Left ventricle myocardium superior (tissue), 1 donor: ENCODE measurements around the gene FGFR4. TPM values are rescaled to one million over a fixed set of nuclear protein-coding genes. Genes with fewer than 3 reads are reported as not detected.

Experiments
- ATAC-seq: fragments of 200-7000 bp; cut with Tn5 transposase; one replicate; pipeline ENCODE4 v1.9.1; 2020; ENCODE audit warnings: mild to moderate bottlenecking, moderate library complexity
- DNase-seq: peaks from one replicate; pipeline ENCODE4 v3.0.0-alpha.2; 2020
- intact Hi-C: fragments of 100-400 bp; cut with micrococcal nuclease; formaldehyde crosslinking; loops from one replicate; pipeline ENCODE4 v1.11.0; 2022
- total RNA-seq: library from RNA; stranded (reverse); fragmentation: NEBNext Ultra II Directional; extraction: Animal tissue kit (Norgen Biotek cat#: 25700); gene quantifications from one replicate; pipeline ENCODE4 v1.2.1, GENCODE V29; 2021
- donor health status: DM: no; HTN: yes; CAD: no; lungs with severe emphysema.

FGFR4 gene
- total RNA-seq, 1 donor from 2014 or later, result 1.4 TPM

GRCh38 chr5:177098120-177098469, 11.4 kb downstream of the FGFR4 start:
- ATAC-seq (no peak), DNase-seq (no peak)
- intact Hi-C loops, result no loop called here

- DNase-seq (peak; percentile 68), ATAC-seq (peak; percentile 38)
- intact Hi-C loops, result no loop called here
These were observed 11.9 kb downstream of the FGFR4 start for GRCh38 chr5:177098470-177099141.

DNA sequence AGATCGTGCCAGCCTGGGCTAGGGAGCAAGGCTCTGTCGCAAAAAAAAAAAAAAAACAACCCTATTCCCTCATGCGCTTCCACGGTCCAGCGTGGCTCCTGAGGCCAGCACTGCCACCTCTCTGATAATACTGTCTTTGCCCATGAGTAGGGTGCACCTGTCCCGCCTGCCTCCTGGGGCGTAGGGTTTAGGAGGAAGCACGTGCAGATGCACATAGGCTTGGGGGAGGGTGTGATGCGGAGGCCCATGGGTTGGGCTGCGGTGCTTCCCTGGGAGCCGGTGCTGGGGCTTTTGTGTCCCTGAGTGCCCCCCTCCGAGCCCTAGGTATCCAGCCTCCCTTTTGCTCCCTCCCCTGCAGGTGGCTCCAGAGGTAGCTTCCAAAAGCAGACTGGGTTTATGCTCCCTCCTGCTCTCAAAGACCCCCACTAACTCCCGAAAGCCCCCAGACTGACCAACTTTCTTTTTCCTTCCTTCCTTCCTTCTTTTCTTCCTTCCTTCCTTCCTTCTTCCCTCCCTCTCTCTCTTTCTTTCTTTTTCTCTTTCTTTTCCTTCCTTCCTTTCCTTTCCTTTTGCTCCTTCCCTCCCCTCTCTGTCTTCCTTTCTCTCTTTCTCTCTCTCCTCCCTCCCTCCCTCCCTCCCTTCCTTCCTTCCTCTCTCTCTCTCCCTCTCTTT, 12.8 kb downstream of the FGFR4 start:
- DNase-seq (no peak), ATAC-seq (no peak)
- intact Hi-C loops, result no loop called here

- intact Hi-C loops, result no loop called here
- no peak for DNase-seq
- no peak for ATAC-seq
These were observed 14.0 kb downstream of the FGFR4 start for GRCh38 chr5:177100714-177101121.

GRCh38 chr5:177103523-177104253, 17.0 kb downstream of the FGFR4 start:
- intact Hi-C loops, result no loop called here
- ATAC-seq (no peak), DNase-seq (no peak)

- intact Hi-C loops, result no loop called here
- ATAC-seq (no peak), DNase-seq (no peak)
These were observed 19.2 kb downstream of the FGFR4 start for GRCh38 chr5:177105691-177106476.

- DNase-seq (no peak), ATAC-seq (no peak)
- intact Hi-C loops, result no loop called here
These were observed 20.4 kb downstream of the FGFR4 start for GRCh38 chr5:177107159-177107558.

DNA sequence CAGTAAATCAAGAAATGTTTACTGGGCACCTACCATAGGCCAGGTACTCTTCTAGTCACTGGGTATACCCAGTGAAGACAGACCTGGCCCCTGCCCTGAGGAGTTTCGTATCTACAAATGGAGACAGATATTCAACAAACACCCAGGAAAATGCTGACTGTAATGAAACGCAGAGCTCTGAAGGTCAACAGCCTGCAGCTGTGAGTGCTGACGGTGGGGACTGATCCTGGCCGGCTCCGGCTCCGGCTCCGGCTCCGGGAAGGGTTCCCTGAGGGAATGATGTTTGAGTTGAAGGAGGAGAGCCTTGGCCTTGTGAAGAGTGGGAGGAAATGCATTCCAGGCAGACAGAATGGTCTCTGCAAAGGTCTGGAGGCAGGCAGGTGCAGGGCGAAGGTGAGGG, 23.1 kb downstream of the FGFR4 start:
- DNase-seq (no peak), ATAC-seq (peak; percentile 60)
- intact Hi-C loops, result no loop called here

GRCh38 chr5:177111720-177112394, 25.1 kb downstream of the FGFR4 start:
- peak; percentile 75 for DNase-seq
- ATAC-seq, result peak; percentile 33
- intact Hi-C loops, result no loop called here

GRCh38 chr5:177112589-177113220, 26.0 kb downstream of the FGFR4 start:
- ATAC-seq (no peak), DNase-seq (no peak)
- intact Hi-C loops, result no loop called here

GRCh38 chr5:177113566-177114424, 27.1 kb downstream of the FGFR4 start:
- ATAC-seq, result peak; percentile 57
- intact Hi-C loops, result no loop called here
- peak; percentile 84 for DNase-seq

DNA sequence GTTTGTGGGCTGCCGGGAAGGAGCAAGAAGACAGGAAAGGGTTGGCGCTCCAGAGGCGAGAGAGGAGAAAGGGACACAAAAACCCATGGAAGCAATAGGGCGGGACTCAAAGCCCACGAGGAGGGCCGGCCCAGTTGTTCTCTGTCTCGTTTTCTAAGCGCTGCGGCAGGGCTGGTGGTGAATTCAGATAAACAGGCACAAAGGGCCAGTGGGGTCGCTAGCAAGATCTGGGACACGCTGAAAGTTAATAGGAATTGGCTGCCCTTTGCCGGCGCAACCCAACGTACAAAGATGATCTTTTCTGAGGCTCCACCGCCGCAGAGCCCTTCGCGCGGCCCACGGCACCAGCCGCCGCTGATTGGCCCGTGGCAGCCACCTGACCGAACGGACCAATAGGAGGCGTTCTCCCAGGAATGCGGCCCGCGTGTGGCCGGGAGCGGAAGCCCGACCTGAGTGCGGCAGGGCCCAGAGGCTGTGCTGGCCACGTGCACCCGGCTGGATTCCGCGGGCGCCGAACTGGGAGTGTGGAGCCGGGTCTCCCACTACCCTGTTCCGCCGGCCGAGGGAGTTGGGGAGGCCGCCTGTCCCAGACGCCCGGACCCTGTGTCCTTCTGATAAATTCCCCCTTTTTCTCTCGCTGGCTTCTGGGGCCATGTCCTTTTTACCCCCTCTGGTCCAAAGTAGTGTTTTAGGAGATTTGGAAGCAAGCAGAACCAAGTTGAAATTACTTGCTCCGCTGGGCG, 30.1 kb downstream of the FGFR4 start:
- intact Hi-C loops, result no loop called here
- ATAC-seq, result peak; percentile 97

GRCh38 chr5:177117441-177118045, 30.8 kb downstream of the FGFR4 start:
- DNase-seq, result no peak
- intact Hi-C loops, result no loop called here
- no peak for ATAC-seq

More for the DNA sequence above, 30.1 kb downstream of the FGFR4 start:
- peak; percentile 93 for DNase-seq

DNA sequence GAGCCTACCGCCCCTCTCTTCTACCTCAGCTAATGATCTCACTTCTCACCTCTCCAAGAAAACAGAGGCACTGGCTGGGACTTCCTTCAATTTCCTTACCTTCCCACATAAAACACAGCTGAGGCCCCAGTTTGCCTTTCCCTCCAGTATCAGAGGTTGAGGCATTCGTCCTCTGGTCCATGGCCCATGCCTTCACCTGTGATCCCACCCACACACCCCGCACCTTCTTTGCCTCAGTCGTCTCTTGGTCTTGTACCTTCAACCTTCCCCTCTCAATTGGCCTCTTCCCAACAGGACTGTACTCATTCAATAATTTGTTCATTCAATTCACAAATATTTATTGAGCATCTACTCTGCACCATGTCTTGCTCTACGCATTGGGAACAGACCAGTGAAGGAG, 35.9 kb downstream of the FGFR4 start:
- ATAC-seq, result no peak
- intact Hi-C loops, result no loop called here
- DNase-seq, result no peak

GRCh38 chr5:177123789-177124485, 37.2 kb downstream of the FGFR4 start:
- ATAC-seq, result no peak
- intact Hi-C loops, result no loop called here
- no peak for DNase-seq

GRCh38 chr5:177124486-177124991, 37.8 kb downstream of the FGFR4 start:
- DNase-seq (no peak), ATAC-seq (no peak)
- intact Hi-C loops, result no loop called here
